Trophoblast cell (in vitro differentiated cells and primary cell): ENCODE data around the gene CADM1.
A peak's percentile ranks its signal among the peaks of the same experiment; 100 is the strongest.

ENCODE experiments used
- DNase-seq, 2 donors: peaks; one replicate each; pipeline ENCODE4 v3.0.0-alpha.2; 2016
- H2AFZ ChIP-seq: 2 replicates; pipeline ENCODE4 v1.6.1; 2013; ENCODE audit warnings: low read length, moderate library complexity, mild to moderate bottlenecking; ENCODE audit not compliant: insufficient read depth, poor library complexity
- H2AK5ac ChIP-seq: 2 replicates; pipeline ENCODE4 v1.6.1; 2013; ENCODE audit warnings: mild to moderate bottlenecking, low read length
- H2BK120ac ChIP-seq: 2 replicates; pipeline ENCODE4 v1.6.1; 2013; ENCODE audit warnings: low read length, mild to moderate bottlenecking, moderate library complexity; ENCODE audit not compliant: insufficient read depth, poor library complexity
- H2BK12ac ChIP-seq: 2 replicates; pipeline ENCODE4 v1.6.1; 2013; ENCODE audit warnings: mild to moderate bottlenecking, low read length, moderate library complexity
- H2BK5ac ChIP-seq: 2 replicates; pipeline ENCODE4 v1.6.1; 2013; ENCODE audit warnings: low read length, low read depth, moderate library complexity, mild to moderate bottlenecking; ENCODE audit not compliant: poor library complexity
- H3K14ac ChIP-seq: 2 replicates; pipeline ENCODE4 v1.6.1; 2013; ENCODE audit warnings: mild to moderate bottlenecking, low read length
- H3K18ac ChIP-seq: 2 replicates; pipeline ENCODE4 v1.6.1; 2013; ENCODE audit warnings: mild to moderate bottlenecking, low read length
- H3K23ac ChIP-seq: 2 replicates; pipeline ENCODE4 v1.6.1; 2013; ENCODE audit warnings: low read length
- H3K27ac ChIP-seq: 2 replicates; pipeline ENCODE4 v1.5.1; 2013; ENCODE audit warnings: low read depth, mild to moderate bottlenecking, inconsistent platforms, low read length, moderate library complexity
- H3K27me3 ChIP-seq: 2 replicates; pipeline ENCODE4 v1.6.1; 2013; ENCODE audit warnings: inconsistent platforms, mild to moderate bottlenecking, low read length, moderate library complexity; ENCODE audit not compliant: insufficient read depth
- H3K36me3 ChIP-seq, 2 experiments: 1 replicate in 1 of 2; 2 replicates in 1 of 2; pipeline ENCODE4 v1.6.1; 2013; ENCODE audit warnings: low read length in 2 of 2, mild to moderate bottlenecking in 2 of 2, moderate library complexity in 1 of 2; ENCODE audit not compliant: insufficient read depth in 2 of 2, control insufficient read depth in 1 of 2
- H3K4ac ChIP-seq: 2 replicates; pipeline ENCODE4 v1.6.1; 2013; ENCODE audit warnings: low read depth, mild to moderate bottlenecking, low read length, moderate library complexity
- H3K4me1 ChIP-seq, 2 experiments: 1 replicate in 1 of 2; 2 replicates in 1 of 2; pipeline ENCODE4 v1.6.1; 2013; ENCODE audit warnings: low read length in 2 of 2, mild to moderate bottlenecking in 2 of 2, moderate library complexity in 1 of 2; ENCODE audit not compliant: insufficient read depth in 2 of 2, control insufficient read depth in 1 of 2
- H3K4me2 ChIP-seq: 2 replicates; pipeline ENCODE4 v1.6.1; 2013; ENCODE audit warnings: inconsistent platforms, mild to moderate bottlenecking, low read length, moderate library complexity
- H3K4me3 ChIP-seq: 2 replicates; pipeline ENCODE4 v1.5.1; 2013; ENCODE audit warnings: mild to moderate bottlenecking, low read depth, low read length, inconsistent platforms
- H3K79me1 ChIP-seq: one replicate; pipeline ENCODE4 v1.6.1; 2013; ENCODE audit warnings: low read length
- H3K79me2 ChIP-seq: 2 replicates; pipeline ENCODE4 v1.6.1; 2013; ENCODE audit warnings: low read length, mild to moderate bottlenecking; ENCODE audit not compliant: control insufficient read depth, insufficient read depth, poor library complexity
- H3K9ac ChIP-seq: 2 replicates; pipeline ENCODE4 v1.6.1; 2013; ENCODE audit warnings: mild to moderate bottlenecking, low read length
- H3K9me3 ChIP-seq: 2 replicates; pipeline ENCODE4 v1.6.1; 2013; ENCODE audit warnings: low read depth, mild to moderate bottlenecking, control low read depth, inconsistent platforms, low read length; ENCODE audit not compliant: insufficient read depth
- H4K12ac ChIP-seq: 2 replicates; pipeline ENCODE4 v1.6.1; 2013; ENCODE audit warnings: low read depth, mild to moderate bottlenecking, low read length, moderate library complexity
- H4K8ac ChIP-seq: 2 replicates; pipeline ENCODE4 v1.6.1; 2013; ENCODE audit warnings: low read depth, mild to moderate bottlenecking, low read length, moderate library complexity
- H4K91ac ChIP-seq: one replicate; pipeline ENCODE4 v1.6.1; 2013; ENCODE audit warnings: low read depth, mild to moderate bottlenecking, low read length, moderate library complexity
- WGBS: extraction: QIAGEN DNeasy Blood & Tissue Kit; methylation state at CpG from one replicate; pipeline ENCODE4 v1.1.7; 2013; ENCODE audit warnings: missing lambda C conversion rate; ENCODE audit not compliant: insufficient read length, insufficient coverage; ENCODE audit errors: extremely low coverage; 5-methylcytosine and 5-hydroxymethylcytosine counted together

The CADM1 gene

DNA sequence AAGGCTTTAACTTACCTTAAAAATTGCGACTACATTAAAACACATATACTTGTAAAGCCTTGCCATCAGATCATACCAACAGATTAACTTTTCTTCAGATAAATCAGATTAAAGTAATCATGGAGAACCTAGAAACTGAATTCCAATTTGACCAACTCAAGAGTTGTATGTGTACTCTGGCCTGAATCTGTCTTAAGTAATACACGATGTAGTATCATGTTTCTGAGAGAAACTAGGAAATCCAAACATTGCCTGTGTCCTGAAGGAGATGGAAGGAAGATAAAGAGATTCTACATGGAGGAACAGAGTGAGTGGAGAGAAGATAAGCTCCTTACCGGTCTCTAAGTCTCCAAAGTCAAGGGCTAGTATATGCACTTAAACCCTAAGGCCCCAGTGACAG, 162.1 kb downstream of the CADM1 start:
- no CpG with 5 or more reads among the region's 3 CpGs for WGBS

DNA sequence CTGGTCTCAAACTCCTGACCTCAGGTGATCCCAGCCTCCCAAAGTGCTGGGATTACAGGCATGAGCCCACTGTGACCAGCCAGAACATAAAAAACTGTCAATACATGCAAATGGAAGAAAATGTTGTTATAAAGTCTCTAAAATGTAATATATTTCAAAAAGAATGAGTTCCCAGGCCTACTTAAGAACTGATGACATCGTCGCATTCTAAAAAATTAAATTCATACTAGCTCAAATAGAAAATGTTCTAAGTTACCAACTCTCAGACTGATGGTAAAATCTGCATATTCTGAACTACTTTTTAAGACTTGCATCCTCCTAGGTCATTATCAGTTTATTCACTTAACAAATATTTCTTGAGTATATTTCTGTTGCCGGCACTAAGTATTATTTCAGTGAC, 163.3 kb downstream of the CADM1 start:
- no CpG with 5 or more reads among the region's 3 CpGs for WGBS
- no peak overlapping the region for H3K14ac ChIP-seq
- H3K9ac ChIP-seq: no peak overlapping the region
- no peak overlapping the region for H4K91ac ChIP-seq
- H2BK12ac ChIP-seq: no peak overlapping the region
- no peaks in the 10 kb centered on the region for H3K79me2 ChIP-seq
- no peak overlapping the region for H3K4me2 ChIP-seq
- no peak overlapping the region for H2AFZ ChIP-seq
- H3K79me1 ChIP-seq: no peaks in the 10 kb centered on the region
- H2BK5ac ChIP-seq: no peak overlapping the region
- H3K36me3 ChIP-seq: no peaks in the 10 kb centered on the region
- no peaks in the 10 kb centered on the region for H3K27me3 ChIP-seq
- no peaks in the 10 kb centered on the region for H3K4me1 ChIP-seq
- H2BK120ac ChIP-seq: no peak overlapping the region
- H4K8ac ChIP-seq: no peak overlapping the region
- no peak overlapping the region for H3K4ac ChIP-seq
- no peak overlapping the region for H2AK5ac ChIP-seq
- H3K27ac ChIP-seq: no peak overlapping the region
- no peak overlapping the region for H3K18ac ChIP-seq
- H3K23ac ChIP-seq: no peak overlapping the region
- H4K12ac ChIP-seq: no peak overlapping the region
- H3K4me3 ChIP-seq: no peak overlapping the region
- H3K9me3 ChIP-seq: no peaks in the 10 kb centered on the region
- no peak for DNase-seq

More for the DNA sequence above, 162.1 kb downstream of the CADM1 start:
- no peak overlapping the region for H4K8ac ChIP-seq
- no peak overlapping the region for H3K4ac ChIP-seq
- no peak for DNase-seq
- H2AFZ ChIP-seq: no peak overlapping the region
- no peak overlapping the region for H3K14ac ChIP-seq
- no peaks in the 10 kb centered on the region for H3K4me1 ChIP-seq
- no peaks in the 10 kb centered on the region for H3K9me3 ChIP-seq
- no peak overlapping the region for H3K4me3 ChIP-seq
- no peak overlapping the region for H3K18ac ChIP-seq
- no peak overlapping the region for H2BK5ac ChIP-seq
- no peak overlapping the region for H3K4me2 ChIP-seq
- H2AK5ac ChIP-seq: no peak overlapping the region
- no peak overlapping the region for H3K23ac ChIP-seq
- no peaks in the 10 kb centered on the region for H3K27me3 ChIP-seq
- no peak overlapping the region for H4K91ac ChIP-seq
- no peaks in the 10 kb centered on the region for H3K36me3 ChIP-seq
- no peaks in the 10 kb centered on the region for H3K79me1 ChIP-seq
- no peak overlapping the region for H2BK12ac ChIP-seq
- no peaks in the 10 kb centered on the region for H3K79me2 ChIP-seq
- H4K12ac ChIP-seq: no peak overlapping the region
- no peak overlapping the region for H3K27ac ChIP-seq
- H3K9ac ChIP-seq: no peak overlapping the region
- no peak overlapping the region for H2BK120ac ChIP-seq

DNA sequence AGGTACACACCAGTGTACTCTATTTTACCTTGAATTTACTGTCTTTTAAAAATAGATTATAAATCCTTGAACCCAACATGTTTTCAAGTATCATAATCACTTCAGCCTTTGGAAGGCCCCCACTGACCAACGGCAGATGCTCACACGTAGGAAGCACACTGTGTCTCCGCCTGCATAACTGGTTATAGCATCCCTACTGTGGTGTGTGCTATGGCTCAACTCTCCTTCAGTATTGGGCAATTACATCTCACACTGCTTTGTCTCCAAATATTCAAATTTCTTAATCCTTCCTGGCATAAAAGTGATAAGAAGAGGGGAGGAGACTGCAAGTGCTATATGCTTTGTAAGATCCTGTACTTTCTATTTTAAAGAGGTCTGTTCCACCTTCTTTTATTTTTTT, 165.7 kb downstream of the CADM1 start:
- no peak overlapping the region for H3K14ac ChIP-seq
- no peak overlapping the region for H3K18ac ChIP-seq
- no peak overlapping the region for H3K27ac ChIP-seq
- H2BK12ac ChIP-seq: no peak overlapping the region
- H3K36me3 ChIP-seq: no peaks in the 10 kb centered on the region
- no peak overlapping the region for H3K23ac ChIP-seq
- H2BK120ac ChIP-seq: no peak overlapping the region
- no peak overlapping the region for H2BK5ac ChIP-seq
- no peak overlapping the region for H2AK5ac ChIP-seq
- H3K9ac ChIP-seq: no peak overlapping the region
- H4K12ac ChIP-seq: no peak overlapping the region
- no peak overlapping the region for H3K4ac ChIP-seq
- no CpG with 5 or more reads among the region's 3 CpGs for WGBS
- no peaks in the 10 kb centered on the region for H3K79me2 ChIP-seq
- H3K4me3 ChIP-seq: no peak overlapping the region
- H3K27me3 ChIP-seq: no peaks in the 10 kb centered on the region
- H4K91ac ChIP-seq: no peak overlapping the region
- no peaks in the 10 kb centered on the region for H3K4me1 ChIP-seq
- no peak for DNase-seq
- H3K4me2 ChIP-seq: no peak overlapping the region
- H4K8ac ChIP-seq: no peak overlapping the region
- no peaks in the 10 kb centered on the region for H3K9me3 ChIP-seq
- H3K79me1 ChIP-seq: no peaks in the 10 kb centered on the region
- no peak overlapping the region for H2AFZ ChIP-seq

DNA sequence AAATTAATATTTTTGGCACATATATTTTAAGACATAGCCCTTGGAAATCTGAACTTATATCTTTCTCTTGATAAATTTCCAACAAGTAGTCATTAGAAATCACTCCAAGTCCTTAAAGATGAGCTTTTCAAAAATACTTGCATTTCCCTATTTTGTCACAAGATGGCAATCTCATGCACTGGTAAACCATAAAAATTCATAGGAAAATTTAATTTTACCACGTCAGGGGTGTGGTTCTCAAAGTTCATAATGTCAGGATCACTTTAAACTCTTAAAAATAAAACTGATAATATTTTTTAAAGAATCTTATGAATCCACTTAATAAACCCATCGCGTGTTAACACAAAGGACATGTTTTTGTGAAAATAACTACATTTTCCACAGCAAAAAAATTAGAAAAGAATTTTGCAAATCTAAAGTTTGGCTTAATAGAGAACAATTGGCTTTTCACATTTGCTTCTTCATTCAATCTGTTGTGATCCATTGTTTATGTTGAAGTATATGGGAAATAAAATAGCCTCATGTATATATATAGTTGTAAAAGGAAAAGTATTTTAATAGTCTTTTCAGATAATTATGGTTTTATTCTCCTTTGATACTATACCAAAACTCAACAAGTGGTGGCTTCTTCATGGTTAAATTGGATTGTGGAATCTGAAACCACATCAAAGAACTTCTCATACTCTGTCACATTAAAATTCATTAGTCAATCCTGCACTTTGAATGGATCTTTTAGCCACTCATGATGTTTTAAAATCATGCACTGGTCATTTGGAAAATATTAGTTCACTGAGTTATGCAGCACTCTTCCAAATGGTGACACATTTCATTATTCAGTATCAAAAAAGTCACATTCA, 169.1 kb downstream of the CADM1 start:
- no peaks in the 10 kb centered on the region for H3K79me2 ChIP-seq
- no peaks in the 10 kb centered on the region for H3K79me1 ChIP-seq
- DNase-seq: peak in 1 of 2 donors; percentile 75
- no peak overlapping the region for H2BK120ac ChIP-seq
- H4K12ac ChIP-seq: no peak overlapping the region
- H4K8ac ChIP-seq: no peak overlapping the region
- no peak overlapping the region for H3K23ac ChIP-seq
- no peak overlapping the region for H3K27ac ChIP-seq
- no peaks in the 10 kb centered on the region for H3K27me3 ChIP-seq
- no peak overlapping the region for H3K18ac ChIP-seq
- no peak overlapping the region for H3K9ac ChIP-seq
- H2BK12ac ChIP-seq: no peak overlapping the region
- H3K9me3 ChIP-seq: no peaks in the 10 kb centered on the region
- no peak overlapping the region for H4K91ac ChIP-seq
- H3K4me1 ChIP-seq: peaks cover 4 to 5% of the 10 kb centered on the region in 2 experiments
- no peak overlapping the region for H3K14ac ChIP-seq
- no CpG with 5 or more reads among the region's 3 CpGs for WGBS
- H3K4ac ChIP-seq: no peak overlapping the region
- H2AK5ac ChIP-seq: no peak overlapping the region
- no peak overlapping the region for H3K4me3 ChIP-seq
- H3K4me2 ChIP-seq: no peak overlapping the region
- no peak overlapping the region for H2BK5ac ChIP-seq
- H2AFZ ChIP-seq: no peak overlapping the region
- H3K36me3 ChIP-seq: no peaks in the 10 kb centered on the region
